CMK (cell line): ENCODE measurements around the gene TCF19.
"Not testable (repeated sequence)": the region's sequence is repeated elsewhere in the genome, so short reads cannot be mapped to it uniquely, and the experiment has no call there.

ENCODE experiments used
- DNase-seq: peaks from one replicate; pipeline ENCODE4 v3.0.0-alpha.2; 2010; ENCODE audit warnings: low read depth

Gene TCF19

GRCh38 chr6:31162463-31163165 lies 4.2 kb downstream of the TCF19 start:
- DNase-seq: no peak

GRCh38 chr6:31163922-31164321 lies 5.5 kb downstream of the TCF19 start:
- no peak for DNase-seq

- not testable (repeated sequence) for DNase-seq
Measured at GRCh38 chr6:31164475-31165063, 6.2 kb downstream of the TCF19 start.

GRCh38 chr6:31165064-31165832 lies 6.9 kb downstream of the TCF19 start:
- DNase-seq: not testable (repeated sequence)

- DNase-seq: no peak
Measured at GRCh38 chr6:31165986-31166385, 7.6 kb downstream of the TCF19 start.

GRCh38 chr6:31168606-31169005 lies 10.2 kb downstream of the TCF19 start:
- DNase-seq: no peak

- no peak for DNase-seq
Measured at GRCh38 chr6:31169123-31169857, 10.9 kb downstream of the TCF19 start.

GRCh38 chr6:31169858-31170599 lies 11.6 kb downstream of the TCF19 start:
- not testable (repeated sequence) for DNase-seq

GRCh38 chr6:31170600-31170881 lies 12.2 kb downstream of the TCF19 start, which contains the start of gene POU5F1:
Gene POU5F1 (minus strand): TSS chr6:31170682. CDS start chr6:31170620, 62 bp downstream.
- no peak for DNase-seq

GRCh38 chr6:31170987-31171671 lies 12.7 kb downstream of the TCF19 start:
- no peak for DNase-seq

GRCh38 chr6:31171931-31172905 lies 13.8 kb downstream of the TCF19 start:
- no peak for DNase-seq

GRCh38 chr6:31172973-31173384 lies 14.6 kb downstream of the TCF19 start:
- DNase-seq: no peak

- no peak for DNase-seq
Measured at GRCh38 chr6:31173406-31173805, 15.0 kb downstream of the TCF19 start.

- DNase-seq: no peak
Measured at GRCh38 chr6:31174378-31174777, 16.0 kb downstream of the TCF19 start.

GRCh38 chr6:31175971-31176370 lies 17.6 kb downstream of the TCF19 start:
- no peak for DNase-seq

GRCh38 chr6:31178143-31179041 lies 20.0 kb downstream of the TCF19 start:
- no peak for DNase-seq

GRCh38 chr6:31179042-31179386 lies 20.6 kb downstream of the TCF19 start:
- DNase-seq: no peak

- no peak for DNase-seq
Measured at GRCh38 chr6:31179896-31180295, 21.5 kb downstream of the TCF19 start.

GRCh38 chr6:31180500-31180899 lies 22.1 kb downstream of the TCF19 start:
- DNase-seq: no peak
